SHP77 (cell line): ENCODE measurements around the gene ANKRD33.

Source experiments
- DNase-seq, 2 experiments: peaks; one replicate each; lab custom pipeline; 2025; lab: John Stamatoyannopoulos, UW

Gene ANKRD33

DNA sequence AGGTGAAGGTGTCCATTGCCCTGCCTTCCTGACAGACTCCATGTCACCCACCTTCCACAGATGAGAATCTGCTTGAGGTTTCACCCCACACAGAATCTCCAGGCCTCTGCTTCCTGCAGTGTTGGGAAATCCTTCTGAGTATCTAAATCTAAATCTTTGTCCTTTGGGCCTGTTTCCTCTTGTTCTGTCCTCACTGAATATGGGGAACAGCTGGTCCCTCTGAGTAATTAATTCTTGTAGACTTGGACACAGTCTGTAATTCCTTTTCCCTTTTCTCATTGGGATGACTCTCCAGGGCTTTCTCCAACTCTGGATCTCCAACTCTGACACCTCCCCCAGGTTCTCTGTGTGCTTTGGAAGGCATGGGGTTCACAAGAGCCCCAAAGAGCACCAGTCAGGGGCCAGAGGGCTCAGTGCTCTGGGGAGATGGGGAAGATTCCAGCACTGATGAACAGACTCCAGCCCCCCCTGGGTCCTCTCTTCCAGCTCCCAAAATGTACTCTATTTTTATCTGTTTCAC lies 17.1 kb downstream of the ANKRD33 start:
- DNase-seq, result no peak

DNA sequence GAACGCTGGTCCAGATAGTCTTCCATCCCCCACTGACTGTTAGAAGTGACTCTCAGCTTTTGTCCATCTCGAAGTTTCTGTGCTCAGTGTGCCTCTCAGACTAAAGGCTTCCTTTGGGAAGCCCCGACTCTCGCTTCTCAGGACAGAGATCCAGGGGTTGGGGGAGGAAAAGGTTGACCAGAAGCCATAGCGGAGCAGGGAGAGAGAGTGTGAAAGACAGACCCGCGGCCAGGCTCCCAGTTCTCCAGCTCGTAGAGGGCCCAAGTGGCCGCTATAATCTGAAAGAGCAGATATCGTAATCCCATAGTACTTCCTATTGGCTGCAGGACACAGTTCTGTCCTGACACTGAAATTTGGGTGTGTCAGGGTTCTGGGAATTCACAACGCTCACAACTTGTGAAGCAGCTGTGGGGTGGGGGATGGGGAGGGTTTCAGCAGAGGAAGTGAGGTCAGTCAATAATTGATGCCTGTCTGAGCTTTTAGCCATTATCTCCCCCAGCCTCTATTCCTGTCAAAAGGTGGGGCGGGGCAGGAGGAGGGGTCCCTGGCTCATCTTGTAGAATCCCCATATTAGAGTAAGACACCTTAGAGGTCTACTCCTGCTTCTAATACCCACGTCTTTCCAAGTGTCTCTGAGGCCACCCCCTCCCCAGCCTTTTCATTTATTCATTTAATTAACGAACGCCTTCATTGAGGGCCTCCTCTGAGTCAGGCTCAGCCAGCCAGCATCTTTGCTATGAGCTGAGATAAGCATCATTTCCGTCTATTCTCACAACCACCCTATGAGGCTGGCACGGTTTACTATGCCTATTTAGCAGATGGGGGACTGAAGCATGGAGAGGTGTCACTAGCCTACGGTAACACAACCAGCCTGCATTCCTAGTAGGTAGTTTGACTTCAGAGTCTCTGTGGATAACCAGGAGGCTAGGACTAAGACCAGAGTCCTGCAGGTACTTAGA lies 17.8 kb downstream of the ANKRD33 start:
- DNase-seq, result no peak

DNA sequence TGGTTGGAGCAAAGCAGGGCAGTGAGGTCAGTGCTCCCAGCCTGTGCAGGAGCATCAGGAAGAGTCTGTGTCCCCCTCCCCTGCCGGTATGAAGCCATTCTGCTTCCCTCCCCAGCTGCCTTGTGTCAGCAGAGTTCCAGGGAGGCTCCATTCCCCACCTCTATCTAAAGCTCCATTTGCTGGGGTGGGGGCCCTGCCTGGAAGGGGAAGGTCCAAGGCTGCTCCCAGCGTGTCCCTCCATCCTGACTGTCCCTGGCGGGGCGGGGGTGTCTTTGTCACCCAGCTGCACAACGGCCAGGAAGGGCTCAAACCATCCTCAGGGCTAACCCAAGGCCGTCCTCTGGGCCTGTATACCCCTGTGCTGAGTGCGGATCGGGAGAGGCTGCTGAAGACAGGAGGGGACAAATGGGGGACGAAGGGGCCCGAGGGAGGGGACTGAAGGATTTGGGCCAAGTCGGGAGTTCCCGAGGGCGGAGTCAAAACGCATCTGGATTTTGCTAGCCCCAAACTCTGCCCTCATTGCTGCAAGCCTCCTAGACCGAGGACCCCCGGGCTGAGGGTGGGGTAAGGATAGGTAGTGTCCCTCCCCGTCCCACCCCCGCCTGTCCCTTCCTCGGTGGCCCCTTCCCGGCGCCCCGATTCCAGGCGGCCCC lies 18.7 kb downstream of the ANKRD33 start:
- DNase-seq, result no peak

DNA sequence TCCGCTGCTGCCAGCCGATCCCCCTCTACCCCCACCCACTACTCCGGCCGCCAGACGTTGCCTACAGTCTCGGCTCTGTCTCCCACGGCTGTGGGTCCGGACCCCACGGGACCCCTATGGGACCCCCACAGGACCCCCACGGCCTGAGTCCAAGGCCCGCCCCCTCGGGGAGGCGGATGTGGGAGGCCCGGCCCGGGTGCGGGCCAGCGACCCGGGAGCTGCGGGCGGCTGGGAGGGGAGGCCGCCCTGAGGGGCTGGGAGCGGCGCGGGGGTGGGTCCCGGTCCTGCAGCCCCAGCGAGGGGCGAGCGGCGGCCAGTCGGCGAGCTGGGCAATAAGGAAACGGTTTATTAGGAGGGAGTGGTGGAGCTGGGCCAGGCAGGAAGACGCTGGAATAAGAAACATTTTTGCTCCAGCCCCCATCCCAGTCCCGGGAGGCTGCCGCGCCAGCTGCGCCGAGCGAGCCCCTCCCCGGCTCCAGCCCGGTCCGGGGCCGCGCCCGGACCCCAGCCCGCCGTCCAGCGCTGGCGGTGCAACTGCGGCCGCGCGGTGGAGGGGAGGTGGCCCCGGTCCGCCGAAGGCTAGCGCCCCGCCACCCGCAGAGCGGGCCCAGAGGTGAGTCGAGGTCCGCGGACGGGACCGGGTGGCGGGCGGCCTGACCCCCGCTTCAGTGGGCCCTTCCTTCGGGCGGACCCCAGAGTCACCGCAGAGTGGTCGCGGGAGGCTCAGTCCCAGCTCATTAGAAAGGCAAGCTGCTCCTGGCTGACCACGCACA lies 19.4 kb downstream of the ANKRD33 start, which contains the start of gene ACVRL1:
ACVRL1 (plus strand) TSS at position 422 of the 773 bp plus-strand sequence. CDS start 4,971 bp downstream, outside the sequence.
- DNase-seq, result no peak

DNA sequence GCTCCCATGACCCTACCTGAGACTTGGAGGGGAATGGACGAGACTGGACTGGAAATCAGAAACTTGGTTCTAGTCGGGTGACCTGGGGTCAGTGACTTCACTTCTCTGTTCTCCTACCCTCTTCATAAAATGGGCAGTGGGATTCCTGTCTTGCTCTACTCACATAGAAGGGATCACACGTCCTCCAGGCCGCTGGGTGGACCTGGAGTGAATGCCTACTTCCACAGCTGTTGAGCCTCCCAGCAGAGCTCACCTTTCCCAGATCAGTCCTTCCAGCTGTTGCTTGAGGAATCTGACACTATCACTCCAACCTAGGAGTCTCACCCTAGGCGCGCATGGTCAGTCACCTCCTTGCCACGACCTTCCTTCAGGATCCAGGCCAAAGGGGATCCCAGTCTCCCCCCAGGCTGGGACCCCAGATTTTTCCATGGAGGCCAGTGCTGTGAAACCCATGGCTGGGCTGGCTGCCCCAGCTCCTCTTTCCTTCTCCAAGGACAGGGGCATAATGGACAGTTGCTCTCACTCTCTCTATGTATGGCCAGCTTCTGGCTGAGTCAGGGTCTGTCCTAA lies 20.0 kb downstream of the ANKRD33 start:
- DNase-seq, result no peak

DNA sequence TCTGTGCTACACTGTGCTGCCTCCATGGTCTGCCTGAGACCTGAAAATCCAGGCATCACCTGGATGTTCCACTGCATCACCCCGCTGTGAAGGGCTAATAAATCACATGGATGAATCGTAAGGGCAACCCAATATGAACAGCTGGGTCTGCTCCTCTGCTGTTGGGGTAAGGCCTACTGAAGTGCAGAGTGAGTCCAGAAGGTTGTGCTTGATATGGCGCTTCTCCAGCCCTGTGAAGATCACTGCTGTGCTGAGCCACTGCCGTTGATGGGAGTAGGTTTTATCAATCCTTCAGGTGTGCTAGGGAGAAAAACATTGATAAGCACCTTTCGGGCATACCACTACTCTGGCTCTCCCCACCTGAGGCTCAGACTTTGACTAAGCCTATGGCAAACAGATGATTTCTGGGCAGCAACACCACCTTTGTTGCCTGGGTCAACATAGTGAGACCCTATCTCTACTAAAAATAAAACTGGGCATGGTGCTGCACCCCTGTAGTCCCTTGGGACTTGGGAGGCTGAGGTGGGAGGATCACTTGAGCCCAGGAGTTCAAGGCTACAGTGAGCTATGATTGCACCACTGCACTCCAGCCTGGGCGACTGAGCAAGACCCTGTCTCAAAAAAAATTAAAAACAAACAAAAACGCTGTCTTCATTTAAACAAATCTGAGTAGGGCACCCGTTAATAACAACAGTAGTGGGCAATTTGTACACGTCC lies 21.1 kb downstream of the ANKRD33 start:
- no peak for DNase-seq

DNA sequence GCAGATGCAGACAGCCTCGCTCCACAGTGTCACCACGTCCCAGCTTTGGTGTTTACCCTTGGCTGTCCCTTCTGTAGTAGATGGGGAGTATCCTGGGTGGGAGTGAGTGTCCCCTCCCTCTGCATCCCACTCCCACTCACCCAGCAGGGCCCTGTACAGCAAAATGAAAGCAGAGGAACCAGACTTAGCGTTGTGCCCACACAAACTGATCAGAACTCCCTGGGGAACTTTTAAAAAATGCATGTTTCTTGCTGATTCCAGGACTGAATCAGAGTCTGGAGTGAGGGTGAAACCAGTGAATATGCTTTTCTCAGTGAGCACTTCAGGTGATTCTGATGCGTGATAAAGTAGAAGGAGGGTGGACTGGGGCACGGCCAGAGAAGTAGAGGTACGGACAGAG lies 22.3 kb downstream of the ANKRD33 start:
- no peak for DNase-seq

DNA sequence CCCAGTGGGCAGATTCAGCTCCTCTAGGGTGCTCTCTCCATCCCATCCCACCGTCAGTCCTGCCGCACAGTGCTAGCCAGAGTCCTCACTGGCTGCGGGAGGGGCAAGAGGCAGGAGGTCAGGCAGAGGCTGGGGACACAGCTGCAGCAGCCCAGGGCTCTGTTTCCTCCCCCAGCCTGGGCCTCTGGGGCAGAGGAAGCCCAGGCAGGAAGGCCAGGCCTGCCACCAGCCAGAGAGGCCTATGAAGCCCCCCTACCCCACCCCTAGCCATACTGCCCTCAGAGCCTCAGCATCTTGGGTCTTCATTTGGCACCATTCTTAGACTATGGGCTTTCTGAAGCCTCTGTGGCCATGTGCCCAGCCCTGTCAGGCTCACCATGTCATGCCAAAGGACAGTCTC lies 22.8 kb downstream of the ANKRD33 start:
- DNase-seq, result no peak

DNA sequence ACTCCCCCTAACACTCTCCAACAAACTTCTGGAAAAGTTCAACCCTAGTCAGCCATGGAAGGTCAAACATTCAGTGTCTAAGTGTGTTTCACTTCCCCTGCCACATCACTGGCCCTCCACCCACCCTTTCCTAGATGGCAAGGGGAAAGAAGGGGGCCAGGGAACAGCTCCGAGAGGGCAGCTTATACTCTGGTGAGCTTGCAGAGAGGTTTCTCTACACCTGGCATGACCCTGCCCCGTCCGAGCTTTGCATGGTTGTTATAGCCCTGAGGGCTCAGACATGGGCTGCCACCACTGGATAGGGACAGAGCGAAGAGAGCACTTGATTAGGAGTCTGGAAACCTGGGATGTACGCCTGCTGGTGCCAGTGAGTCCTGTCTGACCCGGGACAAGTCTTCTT lies 23.4 kb downstream of the ANKRD33 start:
- no peak for DNase-seq

DNA sequence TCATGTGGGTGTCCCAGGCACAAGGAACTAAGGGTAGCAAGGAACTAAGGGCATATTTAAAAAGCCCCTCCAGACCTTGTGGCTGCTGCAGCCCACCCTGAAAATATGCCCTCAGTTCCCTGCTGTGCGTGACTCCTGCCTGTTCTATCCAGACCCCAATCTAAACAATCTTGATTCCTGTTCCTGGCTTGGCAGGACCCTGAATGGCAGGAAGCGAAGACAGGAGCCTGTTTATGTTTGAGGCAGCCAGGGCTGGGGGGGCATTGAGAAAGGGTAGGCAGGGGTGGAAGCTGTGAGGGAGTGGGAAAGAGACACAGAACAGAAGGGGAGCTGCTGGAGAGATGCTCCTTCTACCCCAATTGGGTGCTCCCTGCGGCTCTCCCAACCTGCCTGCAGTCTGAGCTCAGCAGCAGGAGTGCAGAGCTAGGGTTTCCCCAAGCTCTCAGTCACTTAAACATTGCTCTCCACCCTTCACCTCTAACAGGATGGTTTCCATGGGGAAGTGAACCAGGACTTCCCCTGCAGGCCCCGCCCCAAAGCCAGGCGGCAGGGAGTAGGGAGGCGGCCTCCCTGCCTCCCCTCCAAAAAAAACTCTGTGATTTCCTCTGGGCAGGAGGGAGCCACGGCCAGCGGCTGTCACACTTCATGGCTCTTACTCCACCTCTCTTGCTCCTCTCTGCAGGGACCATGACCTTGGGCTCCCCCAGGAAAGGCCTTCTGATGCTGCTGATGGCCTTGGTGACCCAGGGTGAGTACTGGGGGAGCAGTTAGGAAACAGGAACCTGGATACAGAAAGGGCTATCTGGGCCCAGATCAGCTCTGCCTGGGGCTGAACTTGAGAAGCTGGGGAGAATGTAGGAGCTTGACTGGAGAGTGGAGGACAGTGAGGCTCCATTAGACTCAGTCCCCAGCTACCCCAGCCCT lies 24.1 kb downstream of the ANKRD33 start:
- no peak for DNase-seq

DNA sequence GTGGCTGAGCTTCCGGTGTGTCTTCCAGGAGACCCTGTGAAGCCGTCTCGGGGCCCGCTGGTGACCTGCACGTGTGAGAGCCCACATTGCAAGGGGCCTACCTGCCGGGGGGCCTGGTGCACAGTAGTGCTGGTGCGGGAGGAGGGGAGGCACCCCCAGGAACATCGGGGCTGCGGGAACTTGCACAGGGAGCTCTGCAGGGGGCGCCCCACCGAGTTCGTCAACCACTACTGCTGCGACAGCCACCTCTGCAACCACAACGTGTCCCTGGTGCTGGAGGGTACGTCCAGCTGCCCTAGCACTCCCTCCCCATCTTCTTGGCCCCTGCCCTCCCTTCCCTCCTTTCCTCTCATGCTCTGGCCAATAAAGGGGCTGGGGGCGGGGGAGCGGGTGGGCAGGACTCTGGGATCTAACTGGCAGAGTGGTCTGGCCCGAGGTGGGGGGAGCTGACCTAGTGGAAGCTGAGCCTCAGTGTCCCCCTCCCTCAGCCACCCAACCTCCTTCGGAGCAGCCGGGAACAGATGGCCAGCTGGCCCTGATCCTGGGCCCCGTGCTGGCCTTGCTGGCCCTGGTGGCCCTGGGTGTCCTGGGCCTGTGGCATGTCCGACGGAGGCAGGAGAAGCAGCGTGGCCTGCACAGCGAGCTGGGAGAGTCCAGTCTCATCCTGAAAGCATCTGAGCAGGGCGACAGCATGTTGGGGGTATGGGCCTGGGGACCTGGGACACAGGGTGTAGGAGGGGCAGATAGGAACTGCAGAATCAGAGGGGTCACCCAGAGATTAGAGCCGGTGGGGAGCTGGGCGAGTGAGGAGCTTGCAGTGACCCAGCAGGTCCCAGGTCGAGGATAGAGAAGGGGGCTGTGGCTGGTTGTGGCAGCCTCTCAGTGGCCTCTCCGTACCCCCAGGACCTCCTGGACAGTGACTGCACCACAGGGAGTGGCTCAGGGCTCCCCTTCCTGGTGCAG lies 25.4 kb downstream of the ANKRD33 start:
- no peak for DNase-seq

DNA sequence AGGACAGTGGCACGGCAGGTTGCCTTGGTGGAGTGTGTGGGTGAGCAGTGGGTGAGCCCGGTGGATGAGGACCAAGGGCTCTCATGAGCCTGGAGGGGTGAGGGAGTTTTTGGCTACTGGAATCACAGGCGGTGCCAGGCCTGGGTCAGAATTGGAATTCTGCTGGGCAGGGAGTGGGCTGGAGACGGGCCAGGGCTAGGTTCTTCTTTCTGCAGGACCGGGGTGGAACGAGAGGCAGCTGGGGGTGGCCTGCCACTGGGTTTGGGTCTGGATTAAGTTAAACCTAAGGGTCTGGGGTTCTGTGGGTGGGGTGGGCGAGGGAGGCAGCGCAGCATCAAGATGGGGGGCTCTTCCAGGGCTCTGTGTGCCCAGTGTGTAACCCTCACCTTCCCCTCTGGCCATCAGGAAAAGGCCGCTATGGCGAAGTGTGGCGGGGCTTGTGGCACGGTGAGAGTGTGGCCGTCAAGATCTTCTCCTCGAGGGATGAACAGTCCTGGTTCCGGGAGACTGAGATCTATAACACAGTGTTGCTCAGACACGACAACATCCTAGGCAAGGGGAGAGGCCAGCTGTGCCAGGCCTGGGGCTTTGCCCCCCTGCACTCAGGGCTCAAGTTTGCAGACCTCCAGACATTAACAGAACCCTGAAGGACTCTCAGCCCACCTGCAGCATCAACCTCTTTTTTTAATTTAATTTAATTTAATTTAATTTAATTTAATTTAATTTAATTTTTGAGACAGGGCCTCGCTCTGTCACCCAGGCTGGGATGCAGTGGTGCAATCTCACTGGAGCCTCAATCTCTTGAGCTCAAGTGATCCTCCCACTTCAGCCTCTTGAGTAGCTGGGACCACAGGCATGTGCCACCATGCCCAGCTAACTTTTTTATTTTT lies 26.4 kb downstream of the ANKRD33 start:
- no peak for DNase-seq

DNA sequence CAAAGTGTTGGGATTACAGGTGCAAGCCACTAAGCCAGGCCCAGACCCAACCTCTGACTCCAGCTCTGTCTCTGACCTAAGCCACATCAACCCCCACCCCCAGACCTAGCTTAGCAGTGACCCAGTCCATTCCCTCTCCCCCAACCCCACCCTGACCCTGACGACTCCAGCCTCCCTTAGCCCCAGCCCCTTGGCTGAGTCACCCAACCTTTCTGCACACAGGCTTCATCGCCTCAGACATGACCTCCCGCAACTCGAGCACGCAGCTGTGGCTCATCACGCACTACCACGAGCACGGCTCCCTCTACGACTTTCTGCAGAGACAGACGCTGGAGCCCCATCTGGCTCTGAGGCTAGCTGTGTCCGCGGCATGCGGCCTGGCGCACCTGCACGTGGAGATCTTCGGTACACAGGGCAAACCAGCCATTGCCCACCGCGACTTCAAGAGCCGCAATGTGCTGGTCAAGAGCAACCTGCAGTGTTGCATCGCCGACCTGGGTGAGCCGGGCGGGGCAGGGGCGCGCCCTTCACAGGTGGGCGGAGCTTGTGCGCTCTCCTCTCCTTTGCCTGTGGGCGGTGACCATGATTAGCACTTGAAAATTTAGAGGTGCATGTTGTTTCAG lies 27.2 kb downstream of the ANKRD33 start:
- no peak for DNase-seq

DNA sequence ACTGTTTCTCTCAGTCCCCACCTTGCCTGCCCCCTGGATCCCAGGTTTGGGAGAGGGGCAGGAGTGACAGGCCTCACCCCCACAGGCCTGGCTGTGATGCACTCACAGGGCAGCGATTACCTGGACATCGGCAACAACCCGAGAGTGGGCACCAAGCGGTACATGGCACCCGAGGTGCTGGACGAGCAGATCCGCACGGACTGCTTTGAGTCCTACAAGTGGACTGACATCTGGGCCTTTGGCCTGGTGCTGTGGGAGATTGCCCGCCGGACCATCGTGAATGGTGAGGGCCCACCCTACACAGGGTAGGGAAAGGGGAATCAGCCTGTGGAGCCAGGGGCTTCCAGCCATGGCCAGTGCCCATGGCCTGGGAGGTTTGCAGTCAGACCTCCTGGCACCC lies 28.0 kb downstream of the ANKRD33 start:
- no peak for DNase-seq

DNA sequence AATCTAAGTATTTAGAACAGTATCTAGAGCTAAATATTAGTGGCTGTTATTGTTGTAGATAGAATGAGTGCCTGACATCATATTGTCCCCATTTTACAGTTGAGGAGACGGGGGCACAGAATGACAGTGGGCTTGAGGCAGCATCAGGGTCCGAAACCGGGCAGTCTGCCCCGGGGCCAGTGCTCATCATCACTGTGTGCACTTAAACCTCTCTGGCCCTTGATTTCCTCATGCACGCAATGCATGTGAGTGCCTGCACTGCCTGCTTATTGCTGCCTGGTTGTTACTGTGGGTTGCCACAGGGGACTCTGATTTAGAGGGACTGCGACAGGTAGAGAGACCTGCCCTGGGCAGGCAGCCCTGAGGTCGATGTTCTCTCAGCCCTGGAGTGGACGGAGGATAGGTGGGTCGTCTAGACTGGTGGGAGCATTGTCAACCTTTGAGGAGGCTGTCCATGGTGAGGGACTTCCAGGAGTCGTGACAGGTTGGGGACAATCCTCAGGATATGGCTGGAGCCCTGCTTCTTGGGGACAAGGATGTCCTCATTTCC lies 29.2 kb downstream of the ANKRD33 start:
- DNase-seq, result no peak

DNA sequence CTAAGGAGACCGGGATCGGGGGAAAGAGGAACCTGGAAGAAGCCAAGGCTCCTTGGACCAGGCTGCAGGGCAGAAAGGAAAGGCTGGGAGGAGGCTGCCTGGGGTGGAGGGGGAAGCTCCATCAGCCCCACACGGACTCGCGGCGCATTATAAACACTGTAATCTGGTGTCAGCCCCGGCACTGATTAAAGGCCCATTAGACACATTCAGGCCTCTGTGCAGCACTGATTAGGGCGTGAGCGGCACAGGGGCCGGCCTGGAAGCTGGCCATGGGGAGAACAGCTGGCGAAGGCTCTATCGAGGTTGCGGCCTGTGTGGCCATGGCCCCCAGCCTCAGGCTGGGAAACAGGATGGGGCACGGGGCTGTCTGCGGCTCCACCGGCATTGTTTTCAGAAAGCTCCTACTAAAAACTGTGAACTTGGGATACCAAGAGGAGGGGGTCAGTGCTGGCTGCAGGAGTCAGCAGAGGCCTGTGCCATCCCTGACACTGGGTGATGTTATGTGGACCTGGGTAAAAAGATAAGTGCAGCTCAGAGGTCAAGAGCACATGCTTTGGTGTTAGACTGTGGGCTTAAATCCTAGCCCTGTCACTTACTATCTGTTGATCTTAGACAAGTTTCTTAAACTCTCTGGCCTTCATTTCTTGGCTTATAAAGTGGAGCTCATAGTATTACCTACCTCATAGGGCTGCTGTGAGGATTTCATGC lies 30.0 kb downstream of the ANKRD33 start:
- no peak for DNase-seq
